PC-9 (cell line): Measurements from ENCODE around the gene LRRC2. TPM values are rescaled to one million over a fixed set of nuclear protein-coding genes. Genes with fewer than 3 reads are reported as not detected.

Source experiments
- Bru-seq: library from RNA; stranded (reverse); fragments of 400-500 nt; gene quantifications from one replicate; lab custom pipeline; 2021; lab: Mats Ljungman, UMichigan
- BruChase-seq, 2 experiments: library from RNA; stranded (reverse); fragments of 400-500 nt; gene quantifications; one replicate each; lab custom pipeline; 2021; lab: Mats Ljungman, UMichigan
- BruUV-seq: library from RNA; stranded (reverse); fragments of 400-500 nt; replicated peaks from 2 replicates; lab custom pipeline; 2021; lab: Mats Ljungman, UMichigan
- CTCF ChIA-PET: fragments of 300-600 bp; sonication (Branson Sonifier 250); formaldehyde crosslinking; loops from one replicate; lab custom pipeline; 2022; ENCODE audit warnings: antibody characterized with exemption; lab: Charles Lee
- POLR2A ChIA-PET: fragments of 300-600 bp; sonication (Branson Sonifier 250); formaldehyde crosslinking; loops from one replicate; lab custom pipeline; 2022; ENCODE audit warnings: antibody characterized with exemption; ENCODE audit not compliant: unreplicated experiment; lab: Charles Lee
- DNase-seq, 2 experiments: peaks; one replicate each; pipeline versions ENCODE4 v3.0.0 to v3.0.0-alpha.2; 2015 to 2022; ENCODE audit warnings: mixed read lengths in 1 of 2
- H2AFZ ChIP-seq: fragments of 200-600 bp; sonication (generic); 2 replicates; pipeline ENCODE4 v1.8.1; 2017; ENCODE audit warnings: antibody characterized with exemption
- H3F3A ChIP-seq: fragments of 200-600 bp; sonication (generic); 2 replicates; pipeline ENCODE4 v1.8.1; 2017; ENCODE audit warnings: antibody characterized with exemption, mild to moderate bottlenecking, low read depth; ENCODE audit not compliant: insufficient read depth
- H3K27ac ChIP-seq: fragments of 200-600 bp; sonication (generic); 2 replicates; pipeline ENCODE4 v1.6.1; 2016; ENCODE audit warnings: mixed run types
- H3K27me3 ChIP-seq: fragments of 200-600 bp; sonication (generic); 2 replicates; pipeline ENCODE4 v1.6.1; 2016; ENCODE audit warnings: low read depth, mixed run types; ENCODE audit not compliant: insufficient read depth
- H3K36me3 ChIP-seq: fragments of 200-600 bp; sonication (generic); 2 replicates; pipeline ENCODE4 v1.6.1; 2016; ENCODE audit warnings: low read depth, mixed run types
- H3K4me1 ChIP-seq: fragments of 200-600 bp; sonication (generic); replicated peaks from 2 replicates; pipeline ENCODE4 v1.6.1; 2016; ENCODE audit warnings: mixed run types; ENCODE audit not compliant: insufficient read depth
- H3K4me2 ChIP-seq: fragments of 200-600 bp; sonication (generic); 2 replicates; pipeline ENCODE4 v1.6.1; 2017; ENCODE audit warnings: mixed run types
- H3K4me3 ChIP-seq: fragments of 200-600 bp; sonication (generic); 2 replicates; pipeline ENCODE4 v1.6.1; 2016; ENCODE audit warnings: mixed run types
- H3K79me2 ChIP-seq: fragments of 200-600 bp; sonication (generic); 2 replicates; pipeline ENCODE4 v1.6.1; 2017; ENCODE audit warnings: low read depth, mixed run types
- H3K9me2 ChIP-seq: fragments of 200-600 bp; sonication (generic); 2 replicates; pipeline ENCODE4 v1.8.1; 2017; ENCODE audit warnings: mild to moderate bottlenecking; ENCODE audit not compliant: insufficient read depth
- H3K9me3 ChIP-seq: fragments of 200-600 bp; sonication (generic); 2 replicates; pipeline ENCODE4 v1.8.1; 2016; ENCODE audit warnings: low read depth; ENCODE audit not compliant: insufficient read depth
- H4K20me1 ChIP-seq: fragments of 200-600 bp; sonication (generic); 2 replicates; pipeline ENCODE4 v1.8.1; 2017; ENCODE audit not compliant: insufficient read depth
- CTCF ChIP-seq: fragments of 200-600 bp; sonication (generic); conservative IDR thresholded peaks from 2 replicates; pipeline ENCODE4 v1.6.1; 2017; ENCODE audit warnings: mixed run types, antibody characterized with exemption, mild to moderate bottlenecking, moderate library complexity
- EZH2 ChIP-seq: fragments of 200-600 bp; sonication (generic); IDR thresholded peaks from 2 replicates; pipeline ENCODE4 v1.8.0; 2017; ENCODE audit warnings: antibody characterized with exemption, low read depth
- intact Hi-C: fragments of 100-400 bp; cut with micrococcal nuclease; formaldehyde crosslinking; loops from one replicate; pipeline ENCODE4 v1.10.0; 2022; ENCODE audit not compliant: unreplicated experiment
- long read RNA-seq: library from polyadenylated mRNA; stranded (forward); transcript quantifications from one replicate; pipeline ENCODE4 v2.0.0, GENCODE V29; 2022
- total RNA-seq: library from RNA; stranded (reverse); gene quantifications from 2 replicates; pipeline ENCODE4 v1.2.3, GENCODE V29; 2021

Gene LRRC2
- total RNA-seq = 0.08 and 0.22 TPM in 2 replicates
- Bru-seq, nascent RNA = percentile 18 among the genes with signal in this experiment
- percentile 14 among the genes with signal in this experiment for BruChase-seq, experiment 1, labeled RNA remaining after a 2-hour chase
- percentile 26 among the genes with signal in this experiment for BruChase-seq, experiment 2, labeled RNA remaining after a 6-hour chase
- long read RNA-seq = 0 reads

- Histone ChIP-seq H2AFZ (peak within 1 kb of the TSS; percentile 56; the same call in 1 of the 2 replicates), H3K36me3 (no peaks in the 10 kb centered on the region), H3K4me3 (peak within 1 kb of the TSS; percentile 39; the same call in 1 of the 2 replicates), H3K79me2 (no peaks in the 10 kb centered on the region), H3K27ac (no peak within 1 kb of the TSS), H4K20me1 (no peaks in the 10 kb centered on the region), H3K4me2 (peak within 1 kb of the TSS; percentile 69), H3K27me3 (peaks cover 7% of the 10 kb centered on the region; the same call in 1 of the 2 replicates), H3K9me2 (no peaks in the 10 kb centered on the region), H3K9me3 (no peaks in the 10 kb centered on the region), H3K4me1 (no peaks in the 10 kb centered on the region), H3F3A (no peaks in the 10 kb centered on the region)
- POLR2A ChIA-PET = no interaction called here
- TF ChIP-seq CTCF = no peak
- TF ChIP-seq EZH2 = no peak
- CTCF ChIA-PET = no interaction called here
- DNase-seq = peak in 1 of 2 experiments; percentile 19
- no TSS peak for BruUV-seq
- intact Hi-C loops = no loop called here
These were observed at the start of gene LRRC2 for GRCh38 chr3:46566040-46566641. LRRC2 (minus strand) TSS chr3:46566302; CDS start chr3:46551591, 14,711 bp downstream.

- Histone ChIP-seq H3K9me2 (no peaks in the 10 kb centered on the region), H3K4me3 (no peak overlapping the region), H2AFZ (no peak overlapping the region), H3K27me3 (0 out of 2 replicates have a peak, but pooled peaks cover 4% of the 10 kb centered on the region), H3K79me2 (no peaks in the 10 kb centered on the region), H4K20me1 (no peaks in the 10 kb centered on the region), H3K36me3 (no peaks in the 10 kb centered on the region), H3K4me2 (no peak overlapping the region), H3K27ac (no peak overlapping the region), H3F3A (no peaks in the 10 kb centered on the region), H3K9me3 (no peaks in the 10 kb centered on the region), H3K4me1 (no peaks in the 10 kb centered on the region)
- no peak for DNase-seq
- CTCF ChIA-PET = no interaction called here
- BruUV-seq = no TSS peak
- intact Hi-C loops = no loop called here
- no peak for TF ChIP-seq EZH2
- no peak for TF ChIP-seq CTCF
- POLR2A ChIA-PET = no interaction called here
These were observed 49.1 kb upstream of the LRRC2 start for GRCh38 chr3:46615050-46615775.

GRCh38 chr3:46614431-46614830 lies 48.3 kb upstream of the LRRC2 start:
- H3K9me3 ChIP-seq = no peaks in the 10 kb centered on the region
- H2AFZ ChIP-seq = no peak overlapping the region
- no peak overlapping the region for H3K4me3 ChIP-seq
- H3K79me2 ChIP-seq = no peaks in the 10 kb centered on the region
- H4K20me1 ChIP-seq = no peaks in the 10 kb centered on the region
- TF ChIP-seq CTCF (no peak), EZH2 (no peak)
- intact Hi-C loops = no loop called here
- no peaks in the 10 kb centered on the region for H3K36me3 ChIP-seq
- H3K9me2 ChIP-seq = no peaks in the 10 kb centered on the region
- H3K27ac ChIP-seq = no peak overlapping the region
- no peaks in the 10 kb centered on the region for H3F3A ChIP-seq
- CTCF ChIA-PET = no interaction called here
- H3K27me3 ChIP-seq = 0 out of 2 replicates have a peak, but pooled peaks cover 4% of the 10 kb centered on the region
- DNase-seq = no peak
- H3K4me1 ChIP-seq = no peaks in the 10 kb centered on the region
- POLR2A ChIA-PET = no interaction called here
- BruUV-seq = no TSS peak
- H3K4me2 ChIP-seq = no peak overlapping the region
